ENCODE data around the gene ATP6V1C2. TPM values are rescaled to one million over a fixed set of nuclear protein-coding genes. Genes with fewer than 3 reads are reported as not detected.
A peak's percentile ranks its signal among the peaks of the same experiment; 100 is the strongest.
"Not testable (repeated sequence)": the region's sequence is repeated elsewhere in the genome, so short reads cannot be mapped to it uniquely, and the experiment has no call there.

ATP6V1C2 gene
- total RNA-seq, 1 donor from 2014 or later: not detected

DNA sequence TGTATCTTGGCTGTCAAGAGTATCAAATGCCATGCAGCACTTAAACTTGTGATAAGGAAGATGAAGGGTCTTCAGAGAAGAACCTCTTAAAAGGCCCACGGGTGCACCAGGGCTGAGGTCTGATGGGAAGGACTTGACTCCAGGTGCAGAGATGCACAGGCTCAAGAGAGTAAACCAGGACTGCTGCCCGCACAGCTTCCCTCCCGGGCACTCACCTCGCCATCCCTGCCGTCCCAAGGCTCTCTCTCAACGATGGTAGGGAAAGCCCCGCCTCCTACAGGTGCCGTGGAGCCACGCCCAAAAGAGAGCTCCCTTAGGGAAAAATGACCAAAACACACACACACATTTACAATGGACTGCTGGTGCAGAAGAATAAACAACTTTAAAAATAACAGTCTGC is 63.3 kb downstream of the ATP6V1C2 start:
- DNase-seq (ENCODE audit: low read depth): no peak

DNA sequence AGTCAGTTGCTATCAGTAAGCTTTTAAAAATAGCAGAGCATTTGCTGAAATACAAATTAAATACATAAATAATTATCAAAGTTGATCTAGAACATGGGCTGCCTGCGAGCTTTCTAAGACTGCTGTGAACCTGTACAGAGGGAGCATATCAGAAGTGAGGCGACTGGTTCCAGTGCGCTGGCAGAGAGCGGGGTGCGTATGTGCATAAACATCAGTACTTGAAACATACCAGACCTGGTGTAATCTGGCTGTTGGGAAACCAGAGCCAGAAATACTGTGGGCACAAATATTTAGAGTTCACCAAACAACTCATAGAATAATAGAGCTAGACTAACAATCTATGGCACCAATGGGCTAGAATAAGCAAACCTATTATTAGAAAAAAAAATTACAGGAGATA is 63.8 kb downstream of the ATP6V1C2 start:
- DNase-seq (ENCODE audit: low read depth): no peak

DNA sequence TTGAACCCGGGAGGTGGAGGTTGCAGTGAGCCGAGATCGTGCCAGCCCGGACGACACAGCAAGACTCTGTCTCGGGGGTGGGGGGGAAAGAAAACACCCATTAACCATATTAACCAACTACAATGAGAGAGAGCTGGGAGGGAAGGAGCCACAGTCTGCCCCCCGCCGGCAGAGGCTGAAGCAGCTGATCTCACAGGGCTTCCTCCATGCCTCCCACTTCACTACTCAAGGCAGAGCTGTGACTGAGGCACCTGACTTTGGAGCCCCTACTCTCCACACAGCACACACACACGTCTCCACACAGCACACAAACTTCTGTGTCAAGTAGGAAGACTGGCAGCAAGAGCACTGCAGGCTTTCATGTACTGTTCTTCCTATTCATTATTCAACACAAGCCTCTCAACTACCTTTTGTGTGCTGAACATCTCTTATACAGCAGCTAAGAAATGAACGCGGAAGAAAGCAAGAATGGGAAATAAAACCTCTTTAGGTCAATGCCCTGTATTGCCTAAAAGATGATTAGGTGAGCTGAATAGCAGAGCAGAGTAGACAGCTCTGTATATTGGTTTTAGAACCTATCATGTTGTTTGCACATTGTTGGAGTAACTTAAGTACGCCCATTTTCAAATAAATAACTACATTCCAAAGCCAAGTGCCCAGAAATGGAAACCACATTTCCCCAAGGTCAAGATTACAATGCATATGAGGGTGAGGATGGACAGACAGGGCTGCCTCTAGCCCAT is 65.0 kb downstream of the ATP6V1C2 start:
- no peak for DNase-seq (ENCODE audit: low read depth)

DNA sequence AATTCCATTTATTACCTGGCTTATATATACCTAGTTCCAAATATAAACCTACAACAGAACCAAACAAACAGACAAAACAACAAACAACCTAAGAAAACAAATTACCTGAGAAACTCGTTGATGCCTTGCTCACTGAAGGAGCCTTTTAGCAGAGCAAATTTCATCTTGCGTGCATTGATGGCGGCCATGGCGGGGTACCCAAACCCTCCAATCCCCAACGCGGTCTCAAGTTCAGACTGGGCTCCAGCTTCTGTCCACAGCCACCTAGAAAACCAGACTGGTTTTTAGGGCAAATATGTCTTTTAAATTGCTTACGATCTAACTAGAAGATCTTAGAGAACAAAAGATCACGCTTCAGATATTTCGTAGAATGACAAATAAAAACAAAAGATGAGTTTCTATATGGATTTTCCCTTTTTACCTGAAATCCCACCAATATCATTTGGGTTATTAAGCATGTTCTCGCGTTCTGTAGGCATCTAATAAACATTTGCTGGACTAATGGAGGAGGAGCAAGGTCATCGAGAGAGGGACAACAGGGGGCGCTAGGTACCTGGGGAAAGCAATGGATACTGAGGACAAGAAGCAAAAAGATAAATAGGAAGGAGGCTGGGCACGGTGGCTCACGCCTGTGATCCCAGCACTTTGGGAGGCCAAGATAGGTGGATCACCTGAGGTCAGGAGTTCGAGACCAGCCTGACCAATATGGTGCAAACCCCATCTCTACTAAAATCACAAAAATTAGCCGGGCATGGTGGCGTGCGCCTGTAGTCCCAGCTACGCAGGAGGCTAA is 65.9 kb downstream of the ATP6V1C2 start:
- DNase-seq (ENCODE audit: low read depth): no peak

- DNase-seq (ENCODE audit: low read depth): no peak
Measured at GRCh38 chr2:10788855-10789254, 67.4 kb downstream of the ATP6V1C2 start.

DNA sequence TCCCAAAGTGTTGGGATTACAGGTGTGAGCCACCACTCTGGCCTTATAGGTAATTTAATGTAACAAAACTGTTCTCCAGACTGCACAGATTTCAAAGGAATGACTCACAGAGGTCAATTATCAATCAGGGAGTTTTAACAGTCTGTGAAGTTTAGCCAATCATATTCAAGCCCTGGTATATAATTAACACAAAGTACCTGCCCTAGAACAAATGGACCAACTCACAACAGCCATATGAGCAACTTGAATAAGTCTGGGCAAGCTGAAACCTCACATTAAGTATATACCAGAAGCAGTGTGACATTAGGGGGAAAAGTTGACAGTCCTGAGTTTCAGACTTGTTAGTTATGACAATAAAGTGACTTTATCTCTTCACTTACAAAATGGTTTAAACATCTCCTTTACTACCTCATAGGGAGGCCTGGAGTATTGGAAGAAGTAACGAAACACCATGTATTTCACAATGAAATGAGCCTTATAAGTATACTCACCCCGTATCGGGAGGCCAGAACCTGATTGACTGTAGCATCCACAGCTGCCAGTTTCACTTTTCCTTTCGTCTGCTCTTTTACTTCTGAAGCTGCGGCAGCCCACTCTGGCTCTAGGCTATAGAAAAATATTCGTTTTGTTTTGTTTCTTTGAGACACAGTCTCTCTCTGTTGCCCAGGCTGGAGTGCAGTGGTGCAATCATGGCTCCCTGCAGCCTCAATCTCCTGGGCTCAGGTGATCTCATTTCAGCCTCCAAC is 69.0 kb downstream of the ATP6V1C2 start:
- no peak for DNase-seq (ENCODE audit: low read depth)

DNA sequence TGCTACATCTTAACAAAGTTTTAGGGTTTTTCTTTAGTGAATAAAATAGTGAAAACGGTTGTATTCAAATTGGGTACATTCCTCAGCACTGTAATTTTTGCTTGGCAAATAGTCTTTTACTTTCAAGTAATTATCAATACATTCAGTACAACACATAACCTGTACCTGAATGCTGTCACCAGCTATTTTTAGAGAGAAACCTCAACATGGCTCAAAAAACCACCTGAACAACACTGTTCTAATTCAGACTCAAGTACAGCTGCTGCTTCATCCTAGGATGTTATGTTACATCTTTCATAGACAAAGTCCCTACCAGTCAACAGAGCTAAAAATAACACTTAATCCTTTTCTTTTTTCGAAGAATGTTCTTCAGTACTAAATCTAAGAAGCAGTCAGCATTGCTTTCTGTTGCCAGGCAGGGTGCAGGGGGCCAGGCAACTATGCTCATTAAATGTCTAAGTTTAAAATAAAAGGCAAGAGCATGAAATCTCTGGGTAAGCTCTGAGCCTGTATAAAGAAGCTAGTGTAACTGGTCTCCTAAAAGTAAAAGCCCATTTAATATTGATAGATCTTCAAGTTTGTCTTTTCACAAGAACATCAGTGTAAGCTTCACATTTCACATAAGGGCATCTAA is 70.7 kb downstream of the ATP6V1C2 start:
- peak; percentile 51 for DNase-seq (ENCODE audit: low read depth)

- DNase-seq (ENCODE audit: low read depth): no peak
Measured at GRCh38 chr2:10792660-10793400, 71.4 kb downstream of the ATP6V1C2 start.

GRCh38 chr2:10793816-10794215 is 72.4 kb downstream of the ATP6V1C2 start:
- DNase-seq (ENCODE audit: low read depth): no peak

GRCh38 chr2:10794876-10795275 is 73.4 kb downstream of the ATP6V1C2 start:
- DNase-seq (ENCODE audit: low read depth): no peak

DNA sequence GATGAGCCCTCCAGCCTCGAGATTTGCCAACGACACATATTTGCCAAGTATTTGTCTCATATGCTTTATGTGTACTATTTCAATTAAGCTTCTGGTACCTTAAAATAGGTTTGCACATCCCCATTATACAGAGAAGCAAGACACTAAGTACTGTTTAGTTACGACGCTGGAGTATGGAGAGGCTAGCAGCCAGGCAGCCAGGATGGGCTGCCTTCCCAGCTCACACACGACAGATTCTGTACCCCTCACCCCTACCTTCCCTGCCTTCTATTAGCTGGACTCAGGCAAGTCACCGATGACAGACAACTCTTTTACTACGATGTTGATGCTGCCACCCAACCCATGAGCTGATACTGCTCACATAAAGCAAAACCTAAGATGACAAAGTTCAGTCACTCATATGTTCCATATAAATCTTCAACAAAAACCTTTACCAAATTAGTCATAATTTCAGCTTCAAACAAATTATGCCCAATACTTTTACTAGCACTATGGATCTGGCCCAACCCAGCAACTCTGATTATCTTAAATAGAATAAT is 74.1 kb downstream of the ATP6V1C2 start:
- no peak for DNase-seq (ENCODE audit: low read depth)

DNA sequence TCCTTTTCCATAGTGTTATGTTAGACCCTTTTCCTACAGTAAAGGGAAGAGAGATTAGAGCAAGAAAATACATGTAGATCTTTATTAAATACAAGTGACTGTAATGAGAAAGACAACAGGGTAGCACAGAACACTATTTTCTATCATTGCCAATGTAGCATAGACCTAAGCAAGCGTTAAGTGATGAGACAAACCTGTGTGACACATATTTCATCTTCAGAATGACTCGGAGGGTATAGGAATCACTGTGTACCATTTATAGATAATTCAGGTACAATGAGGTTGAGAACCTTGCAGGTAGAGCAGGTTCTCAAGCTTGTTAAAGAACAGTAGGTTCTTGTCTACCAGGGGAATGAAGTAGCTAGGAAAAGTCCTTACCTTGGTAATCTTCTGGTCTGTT is 75.3 kb downstream of the ATP6V1C2 start:
- DNase-seq (ENCODE audit: low read depth): no peak

DNA sequence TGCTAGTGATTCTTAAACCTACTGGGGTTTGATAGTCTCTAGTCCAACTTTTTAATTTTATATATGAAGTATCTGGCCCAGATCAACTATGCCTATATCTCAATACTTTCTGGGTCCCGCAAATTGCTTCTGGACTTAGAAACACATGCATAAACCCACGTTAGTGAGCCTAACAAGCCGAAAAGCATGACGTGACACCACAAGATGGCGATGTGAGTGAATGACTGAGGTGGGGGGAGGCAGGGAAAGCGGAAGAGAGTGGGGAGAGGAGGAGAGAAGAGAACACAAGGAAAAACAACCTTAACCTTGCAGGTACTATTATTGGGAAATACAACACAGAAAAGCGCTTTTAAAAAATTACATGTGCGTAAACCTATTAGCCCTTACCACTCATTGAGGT is 77.4 kb downstream of the ATP6V1C2 start:
- no peak for DNase-seq (ENCODE audit: low read depth)

GRCh38 chr2:10800163-10800562 is 78.7 kb downstream of the ATP6V1C2 start:
- no peak for DNase-seq (ENCODE audit: low read depth)

GRCh38 chr2:10802657-10803056 is 81.2 kb downstream of the ATP6V1C2 start:
- DNase-seq (ENCODE audit: low read depth): no peak

DNA sequence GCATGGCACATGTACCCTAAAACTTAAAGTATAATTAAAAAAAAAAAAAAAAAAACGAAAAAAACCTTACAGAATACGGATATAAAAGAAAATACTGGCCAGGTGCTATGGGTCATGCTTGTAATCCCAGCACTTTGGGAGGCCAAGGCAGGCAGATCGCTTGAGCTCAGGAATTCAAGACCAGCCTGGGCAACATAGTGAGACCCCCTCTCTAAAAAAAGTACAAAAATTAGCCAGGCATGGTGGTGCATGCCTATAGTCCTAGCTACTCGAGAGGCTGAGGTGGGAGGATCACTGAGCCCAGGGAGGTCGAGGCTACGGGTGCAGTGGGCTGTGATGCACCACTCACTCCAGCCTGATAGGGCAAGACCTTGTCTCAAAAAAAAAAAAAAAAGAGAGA is 84.6 kb downstream of the ATP6V1C2 start:
- not testable (repeated sequence) for DNase-seq (ENCODE audit: low read depth)

DNA sequence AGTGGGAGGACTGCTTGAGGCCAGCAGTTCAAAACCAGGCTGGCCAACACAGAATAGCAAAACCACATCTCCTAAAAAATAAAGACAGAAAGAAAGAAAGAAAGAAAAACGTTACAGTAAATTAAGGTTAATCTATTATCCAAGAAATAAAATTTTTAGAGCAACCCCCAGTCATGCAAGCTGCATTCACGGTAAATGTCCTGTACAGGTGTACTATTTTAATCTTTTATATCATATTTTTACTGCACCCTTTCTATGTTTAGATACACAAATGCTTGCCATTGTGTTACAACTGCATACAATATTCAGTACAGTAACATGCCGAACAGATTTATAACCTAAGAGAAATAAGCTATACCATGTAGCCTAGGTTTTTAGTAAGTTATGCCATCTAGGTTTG is 85.1 kb downstream of the ATP6V1C2 start:
- DNase-seq (ENCODE audit: low read depth): no peak

DNA sequence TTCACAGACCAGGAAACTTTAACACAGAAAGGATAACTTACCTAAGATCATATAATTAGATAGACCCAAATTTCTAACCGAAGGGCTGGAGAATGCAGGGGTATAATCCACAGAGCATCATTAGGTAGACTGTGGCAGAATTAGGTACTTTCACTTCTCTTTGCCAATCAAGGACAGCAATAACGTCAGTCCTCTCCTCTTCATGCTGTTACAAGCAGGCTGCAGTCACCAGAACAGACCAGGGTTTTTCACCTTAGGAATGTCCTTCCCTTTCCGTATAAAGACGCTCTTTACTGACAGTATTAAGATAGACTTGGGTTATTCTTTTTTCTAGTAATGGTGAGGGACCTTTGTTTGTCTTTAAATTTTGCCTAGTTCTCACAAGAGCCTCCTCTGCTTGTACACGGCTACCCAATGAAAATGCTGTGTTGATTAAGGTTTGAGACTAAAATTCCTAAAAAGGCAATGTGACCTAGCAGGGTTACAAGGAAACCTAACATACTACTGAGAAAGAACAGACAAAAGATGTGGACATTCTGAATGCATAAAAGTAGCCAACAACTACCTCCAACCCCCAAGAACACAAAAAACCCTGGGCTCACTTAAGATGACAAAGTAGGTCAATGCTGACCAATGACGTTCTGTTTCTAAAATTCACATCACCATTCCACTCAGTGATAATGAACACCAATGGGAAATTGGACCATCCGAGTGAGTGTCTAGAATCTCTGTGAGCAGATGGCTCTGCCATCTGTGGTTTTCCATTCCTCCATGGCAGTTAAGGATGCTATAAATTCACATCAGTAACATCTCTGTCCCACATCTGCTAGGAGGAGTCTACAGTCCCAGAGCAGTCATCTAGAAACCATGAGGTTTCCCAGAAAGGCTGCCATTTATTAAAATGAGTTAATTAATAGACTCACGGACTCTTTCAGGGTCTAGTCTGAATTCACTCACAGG is 89.1 kb downstream of the ATP6V1C2 start:
- DNase-seq (ENCODE audit: low read depth): peak; percentile 73

GRCh38 chr2:10811517-10811916 is 90.1 kb downstream of the ATP6V1C2 start:
- DNase-seq (ENCODE audit: low read depth): no peak

All from myocyte (in vitro differentiated cells).